GM21723 (cell line): ENCODE data around the gene AMER3.

Source experiments
- ATAC-seq: cut with Tn5 transposase; IDR thresholded peaks from one replicate; pipeline ENCODE4 v1.9.1; 2021; ENCODE audit warnings: mild to moderate bottlenecking, moderate library complexity; ENCODE audit not compliant: unreplicated experiment

The AMER3 gene

GRCh38 chr2:130749078-130749477, 6.3 kb upstream of the AMER3 start:
- no peak for ATAC-seq

- no peak for ATAC-seq
Observed at GRCh38 chr2:130749641-130750040, 5.7 kb upstream of the AMER3 start.

- no peak for ATAC-seq
Observed at GRCh38 chr2:130754811-130755210, 529 bp upstream of the AMER3 start.

GRCh38 chr2:130756053-130756873, 923 bp downstream of the AMER3 start:
- no peak for ATAC-seq

- no peak for ATAC-seq
Observed at GRCh38 chr2:130756874-130757668, 1.7 kb downstream of the AMER3 start.

GRCh38 chr2:130759906-130760753, 4.8 kb downstream of the AMER3 start:
- ATAC-seq: no peak

GRCh38 chr2:130760754-130761751, 5.7 kb downstream of the AMER3 start:
- no peak for ATAC-seq

GRCh38 chr2:130762031-130762909, 6.9 kb downstream of the AMER3 start:
- ATAC-seq: no peak

GRCh38 chr2:130762910-130763385, 7.6 kb downstream of the AMER3 start:
- ATAC-seq: no peak

- no peak for ATAC-seq
Observed at GRCh38 chr2:130763405-130763804, 8.1 kb downstream of the AMER3 start.

GRCh38 chr2:130764035-130764820, 8.9 kb downstream of the AMER3 start:
- ATAC-seq: no peak

- no peak for ATAC-seq
Observed at GRCh38 chr2:130764821-130765115, 9.4 kb downstream of the AMER3 start.

- no peak for ATAC-seq
Observed at GRCh38 chr2:130765464-130765863, 10.1 kb downstream of the AMER3 start.

- ATAC-seq: no peak
Observed at GRCh38 chr2:130766037-130766436, 10.7 kb downstream of the AMER3 start.

- no peak for ATAC-seq
Observed at GRCh38 chr2:130766711-130767407, 11.5 kb downstream of the AMER3 start.

- ATAC-seq: no peak
Observed at GRCh38 chr2:130767408-130767775, 12.1 kb downstream of the AMER3 start.

GRCh38 chr2:130768191-130768855, 13.0 kb downstream of the AMER3 start:
- no peak for ATAC-seq
